GM12873 (cell line): ENCODE measurements around the gene STMN1.

Experiments
- CTCF ChIP-seq: IDR thresholded peaks from 2 replicates; pipeline ENCODE4 v1.5.1; 2012; ENCODE audit warnings: low read depth, mild to moderate bottlenecking, moderate library complexity, low read length, control low read depth; ENCODE audit not compliant: insufficient read depth; ENCODE audit errors: missing control alignments

Gene STMN1

GRCh38 chr1:25926731-25927496, 20.7 kb upstream of the STMN1 start:
- no peak for TF ChIP-seq CTCF

- no peak for TF ChIP-seq CTCF
Measured at GRCh38 chr1:25924454-25924853, 18.2 kb upstream of the STMN1 start.

- no peak for TF ChIP-seq CTCF
Measured at GRCh38 chr1:25922971-25923552, 16.8 kb upstream of the STMN1 start.

GRCh38 chr1:25922056-25922970, 16.1 kb upstream of the STMN1 start:
- TF ChIP-seq CTCF = no peak

- no peak for TF ChIP-seq CTCF
Measured at GRCh38 chr1:25918615-25919014, 12.4 kb upstream of the STMN1 start.

GRCh38 chr1:25917996-25918395, 11.8 kb upstream of the STMN1 start:
- no peak for TF ChIP-seq CTCF

- TF ChIP-seq CTCF = no peak
Measured at GRCh38 chr1:25916460-25916859, 10.2 kb upstream of the STMN1 start.
